ENCODE results near the gene C2CD2L. TPM values are rescaled to one million over a fixed set of nuclear protein-coding genes. Genes with fewer than 3 reads are reported as not detected.

The C2CD2L gene
- total RNA-seq, 1 experiment from 2014 or later, result 7.8 TPM

DNA sequence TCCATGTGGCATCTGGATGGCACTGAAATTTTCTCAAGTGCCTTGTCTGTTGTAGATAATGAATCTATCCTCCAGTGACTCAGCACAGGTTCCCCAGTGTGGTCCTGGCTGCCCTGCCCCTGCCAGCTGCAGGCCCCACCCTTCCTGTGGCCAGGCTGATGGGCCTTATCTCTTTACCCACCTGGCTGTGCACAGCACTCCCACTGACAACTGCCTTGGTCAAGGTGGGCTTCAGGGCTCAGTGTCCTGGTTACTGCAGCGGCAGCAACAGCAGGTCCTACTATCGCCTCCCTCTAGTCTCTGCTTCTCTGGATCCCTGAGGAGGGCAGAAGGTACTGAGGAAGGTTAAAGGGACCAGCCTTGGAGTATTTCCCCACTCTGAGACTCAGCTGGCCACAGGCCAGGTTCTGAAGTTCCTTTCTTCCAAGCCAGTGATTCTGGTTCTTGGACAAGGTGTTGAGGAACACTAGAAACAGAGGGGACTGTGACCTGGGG, 19.4 kb upstream of the C2CD2L start:
- Mint-ChIP-seq H3K27me3 (ENCODE audit: unreplicated experiment) (no peaks in the 10 kb centered on the region), H3K36me3 (ENCODE audit: insufficient read depth, unreplicated experiment) (peaks cover 24% of the 10 kb centered on the region), H3K4me1 (ENCODE audit: low read depth, unreplicated experiment) (no peaks in the 10 kb centered on the region), H3K4me3 (ENCODE audit: low read depth, unreplicated experiment) (no peak overlapping the region), H3K9me3 (ENCODE audit: low read depth, unreplicated experiment) (no peaks in the 10 kb centered on the region), H3K27ac (ENCODE audit: unreplicated experiment) (no peak overlapping the region)
- CTCF ChIA-PET, result no interaction called here
- no TSS peak for BruUV-seq (replicated peaks)
- TF ChIP-seq, protein P1, sequence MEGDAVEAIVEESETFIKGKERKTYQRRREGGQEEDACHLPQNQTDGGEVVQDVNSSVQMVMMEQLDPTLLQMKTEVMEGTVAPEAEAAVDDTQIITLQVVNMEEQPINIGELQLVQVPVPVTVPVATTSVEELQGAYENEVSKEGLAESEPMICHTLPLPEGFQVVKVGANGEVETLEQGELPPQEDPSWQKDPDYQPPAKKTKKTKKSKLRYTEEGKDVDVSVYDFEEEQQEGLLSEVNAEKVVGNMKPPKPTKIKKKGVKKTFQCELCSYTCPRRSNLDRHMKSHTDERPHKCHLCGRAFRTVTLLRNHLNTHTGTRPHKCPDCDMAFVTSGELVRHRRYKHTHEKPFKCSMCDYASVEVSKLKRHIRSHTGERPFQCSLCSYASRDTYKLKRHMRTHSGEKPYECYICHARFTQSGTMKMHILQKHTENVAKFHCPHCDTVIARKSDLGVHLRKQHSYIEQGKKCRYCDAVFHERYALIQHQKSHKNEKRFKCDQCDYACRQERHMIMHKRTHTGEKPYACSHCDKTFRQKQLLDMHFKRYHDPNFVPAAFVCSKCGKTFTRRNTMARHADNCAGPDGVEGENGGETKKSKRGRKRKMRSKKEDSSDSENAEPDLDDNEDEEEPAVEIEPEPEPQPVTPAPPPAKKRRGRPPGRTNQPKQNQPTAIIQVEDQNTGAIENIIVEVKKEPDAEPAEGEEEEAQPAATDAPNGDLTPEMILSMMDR (IDR thresholded peaks at IDR 0.05; ENCODE audit: unreplicated experiment), result no peak
- intact Hi-C loops (cut with micrococcal nuclease; ENCODE audit: unreplicated experiment), result no loop called here
- no peak for DNase-seq

DNA sequence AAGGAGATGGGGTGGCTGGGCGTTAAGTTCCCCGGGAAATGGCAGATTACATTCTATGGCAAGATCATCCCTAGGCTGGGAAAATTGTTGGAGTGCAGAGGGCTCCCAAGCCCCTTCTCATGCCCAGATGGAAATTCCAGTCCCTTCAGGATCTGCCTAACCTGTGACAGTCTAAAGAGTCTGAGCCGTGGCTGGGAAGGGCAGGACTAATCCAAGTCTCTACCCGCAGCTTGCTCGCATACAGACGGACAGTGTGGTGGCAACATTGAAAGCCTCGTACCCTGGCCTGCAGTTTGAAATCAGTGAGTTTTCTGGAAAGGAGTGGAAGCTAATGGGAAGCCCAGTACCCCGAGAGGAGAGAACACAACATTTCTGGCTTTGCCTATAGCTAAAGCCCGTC, 18.7 kb upstream of the C2CD2L start:
- H3K9me3 Mint-ChIP-seq (ENCODE audit: low read depth, unreplicated experiment), result no peaks in the 10 kb centered on the region
- peaks cover 27% of the 10 kb centered on the region for H3K36me3 Mint-ChIP-seq (ENCODE audit: insufficient read depth, unreplicated experiment)
- H3K27ac Mint-ChIP-seq (ENCODE audit: unreplicated experiment), result no peak overlapping the region
- H3K27me3 Mint-ChIP-seq (ENCODE audit: unreplicated experiment), result no peaks in the 10 kb centered on the region
- DNase-seq, result no peak
- TF ChIP-seq, protein P1 (IDR thresholded peaks at IDR 0.05; ENCODE audit: unreplicated experiment), result no peak
- H3K4me3 Mint-ChIP-seq (ENCODE audit: low read depth, unreplicated experiment), result no peak overlapping the region
- CTCF ChIA-PET, result no interaction called here
- intact Hi-C loops (cut with micrococcal nuclease; ENCODE audit: unreplicated experiment), result no loop called here
- no TSS peak for BruUV-seq (replicated peaks)
- H3K4me1 Mint-ChIP-seq (ENCODE audit: low read depth, unreplicated experiment), result no peaks in the 10 kb centered on the region

DNA sequence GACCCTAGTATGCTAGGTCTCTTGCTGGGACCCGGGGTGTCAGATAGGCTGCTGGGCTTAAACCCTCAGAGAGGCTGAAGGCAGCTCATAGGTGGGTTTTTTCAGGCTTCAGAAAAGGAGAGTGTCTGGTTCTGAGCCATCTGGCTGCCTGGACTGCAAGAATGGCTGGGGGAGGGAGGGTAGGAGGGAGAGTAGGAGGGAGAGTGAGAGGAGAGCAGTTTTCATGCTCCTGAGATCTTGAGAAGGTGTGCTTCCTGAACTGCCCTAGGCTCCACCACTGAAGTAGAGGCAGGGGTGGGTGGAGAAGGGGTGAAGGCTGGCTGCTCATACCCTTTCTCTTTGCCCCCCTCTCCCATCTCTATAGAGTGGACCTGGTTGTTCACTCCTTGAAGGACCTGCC, 17.8 kb upstream of the C2CD2L start:
- DNase-seq, result no peak
- no TSS peak for BruUV-seq (replicated peaks)
- Mint-ChIP-seq H3K36me3 (ENCODE audit: insufficient read depth, unreplicated experiment) (peaks cover 37% of the 10 kb centered on the region), H3K4me1 (ENCODE audit: low read depth, unreplicated experiment) (no peaks in the 10 kb centered on the region), H3K4me3 (ENCODE audit: low read depth, unreplicated experiment) (no peak overlapping the region), H3K9me3 (ENCODE audit: low read depth, unreplicated experiment) (no peaks in the 10 kb centered on the region), H3K27me3 (ENCODE audit: unreplicated experiment) (no peaks in the 10 kb centered on the region), H3K27ac (ENCODE audit: unreplicated experiment) (no peak overlapping the region)
- TF ChIP-seq, protein P1 (IDR thresholded peaks at IDR 0.05; ENCODE audit: unreplicated experiment), result no peak
- intact Hi-C loops (cut with micrococcal nuclease; ENCODE audit: unreplicated experiment), result no loop called here
- CTCF ChIA-PET, result no interaction called here

DNA sequence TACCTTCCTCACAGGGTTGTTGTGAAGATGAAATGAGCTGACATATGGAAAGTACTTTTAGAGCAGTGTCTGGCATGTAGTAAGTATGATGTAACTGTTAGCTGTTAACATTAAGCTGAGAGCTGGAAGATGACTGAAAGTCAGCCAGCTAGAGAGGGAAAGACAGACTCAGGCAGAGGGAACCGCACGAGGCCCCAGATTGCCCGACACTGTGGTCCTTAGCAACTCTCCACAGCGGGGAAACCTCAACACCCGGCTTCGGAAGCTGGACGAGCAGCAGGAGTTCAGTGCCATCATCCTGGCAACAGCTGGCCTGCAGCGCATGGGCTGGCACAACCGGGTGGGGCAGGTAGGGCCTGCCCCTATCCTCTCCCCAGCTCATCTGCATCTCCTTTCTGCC, 16.0 kb upstream of the C2CD2L start:
- intact Hi-C loops (cut with micrococcal nuclease; ENCODE audit: unreplicated experiment), result no loop called here
- CTCF ChIA-PET, result interaction anchor here (0.5 kb wide), 1 partner anchor 25 kb away, joined by 3 read pairs; no protein-coding TSS in a partner anchor
- no TSS peak for BruUV-seq (replicated peaks)
- TF ChIP-seq, protein P1 (IDR thresholded peaks at IDR 0.05; ENCODE audit: unreplicated experiment), result no peak
- Mint-ChIP-seq H3K4me1 (ENCODE audit: low read depth, unreplicated experiment) (no peaks in the 10 kb centered on the region), H3K9me3 (ENCODE audit: low read depth, unreplicated experiment) (no peaks in the 10 kb centered on the region), H3K27me3 (ENCODE audit: unreplicated experiment) (no peaks in the 10 kb centered on the region), H3K27ac (ENCODE audit: unreplicated experiment) (no peak overlapping the region), H3K4me3 (ENCODE audit: low read depth, unreplicated experiment) (no peak overlapping the region), H3K36me3 (ENCODE audit: insufficient read depth, unreplicated experiment) (peaks cover 41% of the 10 kb centered on the region)
- no peak for DNase-seq
